DMS153 treated with DMSO at 0.1 percent for 48 hours (cell line): Measurements from ENCODE around the gene IRX2.

Experiments used
- DNase-seq: peaks from one replicate; lab custom pipeline; 2025; ENCODE audit not compliant: unreplicated experiment; lab: John Stamatoyannopoulos, UW

Gene IRX2

DNA sequence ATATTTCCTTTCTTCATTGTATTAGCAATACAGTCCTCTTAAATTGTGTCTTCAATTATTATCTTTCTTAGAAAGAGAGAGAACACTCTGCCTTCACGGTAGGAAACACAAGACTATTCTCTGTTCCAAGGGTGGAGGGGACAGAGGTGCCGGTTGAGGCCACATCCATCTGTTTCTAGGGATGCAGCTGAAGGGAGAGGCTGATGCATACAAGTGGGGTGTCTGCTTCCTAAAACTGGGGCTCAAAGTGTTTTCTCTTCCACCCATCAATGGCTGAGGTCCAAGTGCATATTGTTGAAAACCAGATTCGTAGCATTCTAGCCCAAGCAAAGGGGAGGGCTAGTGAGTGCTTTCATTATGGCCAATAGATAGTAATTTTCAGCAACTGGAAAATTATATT, 9.5 kb downstream of the IRX2 start:
- no peak for DNase-seq

- DNase-seq, result no peak
These were observed 10.5 kb downstream of the IRX2 start for GRCh38 chr5:2740876-2741555.

GRCh38 chr5:2740051-2740875, 11.2 kb downstream of the IRX2 start:
- DNase-seq, result no peak

- peak; percentile 71 for DNase-seq
These were observed 12.0 kb downstream of the IRX2 start for GRCh38 chr5:2739360-2740050.

- DNase-seq, result peak; percentile 56
These were observed 12.6 kb downstream of the IRX2 start for GRCh38 chr5:2738700-2739359.

- peak; percentile 87 for DNase-seq
These were observed 13.2 kb downstream of the IRX2 start for GRCh38 chr5:2738156-2738699.

- DNase-seq, result no peak
These were observed 14.0 kb downstream of the IRX2 start for GRCh38 chr5:2737273-2738155.

- no peak for DNase-seq
These were observed 14.6 kb downstream of the IRX2 start for GRCh38 chr5:2736872-2737271.

DNA sequence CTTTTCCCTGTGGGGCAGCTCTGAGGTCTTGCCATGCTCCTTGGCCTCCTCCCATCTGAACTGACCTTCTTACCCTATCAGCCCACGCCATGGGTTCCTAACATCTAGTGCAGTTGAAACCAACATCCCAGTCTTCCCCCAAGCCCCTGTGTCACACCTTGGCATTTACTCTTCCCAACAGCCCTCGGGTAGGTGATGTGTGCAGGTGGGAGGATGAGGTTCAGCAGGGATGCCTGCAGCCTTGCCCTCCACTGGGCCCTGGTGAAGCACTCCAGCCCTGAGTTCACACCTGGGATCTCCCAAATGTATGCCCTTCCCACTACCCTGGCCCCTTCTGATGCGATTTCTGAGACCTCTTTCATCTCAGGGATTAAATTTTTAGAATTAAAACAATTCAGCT, 15.5 kb downstream of the IRX2 start:
- no peak for DNase-seq

GRCh38 chr5:2732850-2733249, 18.6 kb downstream of the IRX2 start:
- DNase-seq, result peak; percentile 99

DNA sequence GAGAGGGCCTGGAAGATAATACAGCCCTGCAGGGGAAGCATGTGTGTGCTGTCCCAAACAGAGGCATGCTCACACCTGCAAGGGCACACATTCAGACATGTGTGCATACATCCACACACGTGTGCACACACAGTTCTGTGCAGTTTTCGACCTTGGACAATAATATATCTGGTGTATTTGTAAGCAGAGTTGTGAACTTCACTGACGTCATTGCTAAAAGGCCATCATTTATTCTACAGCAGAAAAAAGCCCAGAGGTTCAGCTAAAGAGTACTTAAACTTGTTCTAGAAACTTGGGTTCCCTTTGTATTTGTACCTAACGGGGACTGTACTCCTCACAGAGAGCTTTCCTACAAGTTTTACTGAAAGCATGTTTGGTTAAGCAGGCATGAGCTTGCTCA, 19.5 kb downstream of the IRX2 start:
- DNase-seq, result no peak

GRCh38 chr5:2729189-2729588, 22.3 kb downstream of the IRX2 start:
- DNase-seq, result no peak

GRCh38 chr5:2727550-2727949, 23.9 kb downstream of the IRX2 start:
- DNase-seq, result no peak

DNA sequence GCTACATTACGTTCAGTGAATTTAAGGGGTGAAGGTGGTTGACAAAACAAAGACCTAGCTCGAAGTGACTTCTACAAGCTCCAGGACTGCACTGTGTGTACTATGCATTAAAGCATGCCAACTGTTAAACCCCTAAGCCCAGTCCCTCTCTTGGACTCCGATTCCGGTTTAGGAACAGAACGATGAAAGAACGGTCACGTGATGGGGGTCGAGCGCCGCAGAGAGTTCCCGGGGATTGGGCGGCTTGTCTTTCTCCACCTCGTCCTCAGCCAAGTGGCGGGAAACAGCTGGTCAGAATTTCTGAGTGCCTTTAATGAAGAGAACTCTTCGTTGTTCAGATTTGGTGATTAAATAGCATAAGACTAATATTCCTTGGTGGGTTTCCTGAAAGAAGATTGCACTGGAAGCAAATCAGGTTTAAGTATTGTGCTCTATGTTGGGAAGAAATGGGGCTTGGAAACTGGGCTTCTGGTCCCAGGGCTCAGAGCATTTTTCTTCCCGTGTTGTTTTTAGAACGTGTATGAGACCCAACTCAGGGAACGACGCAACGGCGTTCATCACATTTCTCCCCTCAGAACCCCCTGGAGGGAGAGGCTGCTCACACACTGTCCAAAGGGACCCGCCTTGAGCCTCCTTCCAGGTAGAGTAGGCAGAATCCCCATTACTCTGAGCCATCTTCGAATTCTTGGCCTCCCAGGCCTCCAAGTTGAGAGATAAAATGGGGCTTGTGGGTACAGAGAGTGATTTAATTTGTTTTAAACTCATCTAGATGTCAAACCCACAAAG, 25.3 kb downstream of the IRX2 start:
- no peak for DNase-seq

DNA sequence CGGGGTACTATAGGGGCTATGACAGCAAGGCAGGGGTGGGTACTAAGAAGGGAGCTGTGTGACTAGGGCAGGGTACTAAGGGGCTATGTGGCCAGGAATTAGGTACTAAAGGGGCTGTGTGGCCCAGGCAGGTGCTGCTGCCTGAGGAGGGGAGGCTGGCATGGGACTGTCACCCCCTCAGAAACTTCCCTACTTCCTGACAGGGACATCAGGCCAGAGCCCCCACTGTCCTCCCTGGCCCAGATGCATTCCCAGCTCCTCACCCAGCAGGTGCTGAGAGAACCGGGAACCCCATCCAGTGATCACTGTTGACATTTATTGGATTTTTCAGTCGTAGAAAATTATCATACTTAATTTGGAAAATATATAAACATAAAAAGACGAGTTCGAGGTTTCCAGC, 26.6 kb downstream of the IRX2 start:
- no peak for DNase-seq

DNA sequence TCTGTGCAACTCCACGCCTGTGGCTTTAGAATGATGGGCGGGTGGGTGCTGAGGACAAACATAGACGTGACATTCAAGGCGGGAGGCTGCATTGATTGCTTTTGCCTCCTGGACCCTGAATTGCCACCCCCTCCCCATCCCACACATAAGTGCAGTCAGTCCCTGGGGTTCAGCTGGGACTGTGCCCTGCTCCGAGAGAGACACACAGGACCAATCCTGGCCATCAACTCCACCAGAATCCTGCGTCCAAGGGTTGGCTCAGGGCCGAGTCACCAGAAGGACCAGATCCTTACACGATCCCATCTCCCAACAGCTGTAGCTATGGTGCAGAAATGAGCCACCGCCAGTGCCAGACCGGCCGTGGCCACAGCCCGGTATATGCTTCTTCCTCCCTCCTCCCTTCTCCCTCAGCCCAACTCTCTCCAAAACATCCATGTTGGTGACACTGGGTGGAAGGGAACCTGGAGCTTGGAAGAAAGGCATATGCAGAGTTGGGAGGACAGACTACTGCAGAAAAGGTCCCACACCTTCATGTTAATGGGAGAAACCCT, 27.4 kb downstream of the IRX2 start:
- DNase-seq, result no peak

DNA sequence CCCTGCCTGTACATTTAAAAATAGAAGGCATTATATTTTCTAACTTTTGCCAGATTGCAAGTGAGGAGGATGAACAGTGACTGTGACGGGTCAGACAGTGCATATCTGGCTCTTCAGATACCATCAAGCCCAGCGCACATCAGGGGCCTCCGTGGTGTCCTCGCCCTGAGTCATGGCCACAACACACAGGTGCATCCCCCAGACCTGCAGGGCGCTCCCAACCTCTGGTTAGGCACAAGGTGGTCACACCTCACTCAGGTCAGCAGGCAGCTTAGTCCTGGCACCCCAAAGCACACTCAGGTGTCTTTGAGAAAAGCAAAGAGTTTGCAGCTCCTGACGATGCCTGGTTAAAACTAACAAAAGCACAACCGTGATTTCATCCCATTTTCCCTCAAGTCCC, 28.6 kb downstream of the IRX2 start:
- DNase-seq, result no peak

DNA sequence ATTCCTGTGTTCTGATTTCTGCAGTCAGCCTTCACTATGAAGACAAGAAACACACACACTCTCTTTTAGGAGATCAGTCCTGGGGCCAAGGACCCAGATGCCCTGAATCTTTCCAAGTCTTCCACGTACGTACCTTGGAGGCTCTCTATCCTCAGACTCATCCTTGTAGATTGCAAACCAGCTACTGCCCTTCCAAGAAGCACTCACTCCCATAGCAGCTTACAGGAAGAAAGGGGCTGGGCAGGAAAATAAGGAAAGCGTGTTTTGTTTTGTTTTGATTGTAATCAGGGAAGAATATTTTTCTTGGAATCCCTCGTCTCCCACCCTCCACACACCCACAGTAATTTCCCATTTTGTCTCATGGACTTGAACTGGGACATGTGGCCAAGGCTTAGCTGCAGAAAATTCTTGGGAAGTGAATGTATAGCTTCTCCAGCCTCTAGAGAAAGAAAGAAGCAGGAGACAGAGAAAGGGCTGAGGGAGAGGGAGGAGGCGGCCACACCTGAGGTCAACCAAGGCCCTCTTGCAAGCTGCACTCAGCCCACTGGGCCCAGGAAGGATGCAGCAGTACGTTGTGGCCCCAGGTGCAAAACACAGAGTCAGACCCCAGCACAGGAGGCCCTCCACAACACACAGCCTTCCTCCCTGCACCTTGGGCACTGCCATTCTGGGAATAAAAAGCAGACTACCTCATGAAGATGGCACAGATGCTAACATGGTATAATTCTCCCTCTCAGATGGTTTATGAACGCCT, 29.9 kb downstream of the IRX2 start:
- DNase-seq, result no peak
